ENCODE measurements around the gene ZC3H12A. TPM values are rescaled to one million over a fixed set of nuclear protein-coding genes. Genes with fewer than 3 reads are reported as not detected.

ZC3H12A gene
- total RNA-seq, 1 experiment from 2014 or later: 6.7 TPM

DNA sequence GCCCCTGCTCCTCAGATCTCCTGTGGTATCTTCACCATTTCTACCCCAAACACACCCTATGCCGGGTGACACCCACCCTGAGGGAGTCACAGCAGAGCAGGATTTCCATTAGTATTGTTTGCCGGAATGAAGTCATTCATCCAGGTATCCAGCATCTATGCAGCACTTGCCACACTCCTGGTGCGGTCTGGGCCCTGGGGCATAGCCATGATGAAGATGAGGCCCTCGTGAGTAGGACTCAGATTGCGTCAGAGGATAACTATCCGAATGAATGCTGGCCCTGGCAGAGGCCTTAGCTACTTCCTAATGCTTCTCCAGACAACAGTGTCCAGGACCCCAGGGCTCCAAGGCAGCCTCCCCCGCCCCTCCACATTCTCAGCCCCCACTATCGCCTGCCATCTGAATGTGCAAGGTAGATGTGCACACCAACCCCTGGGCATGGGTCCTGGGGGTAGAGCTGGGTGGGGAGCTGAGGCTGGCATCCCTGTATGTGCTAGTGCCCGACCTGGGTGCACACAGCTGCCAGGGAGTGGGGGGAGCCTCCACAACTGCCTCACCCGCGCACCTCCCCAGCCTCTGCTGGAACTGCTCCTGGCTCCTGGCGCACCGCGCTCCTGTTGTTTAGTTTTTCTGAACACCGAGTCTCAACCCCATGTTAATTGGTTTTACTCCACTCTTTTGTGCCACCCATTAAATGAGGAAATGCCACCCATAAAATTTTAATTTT lies 25.5 kb upstream of the ZC3H12A start:
- no peak overlapping the region for H3K23ac ChIP-seq (ENCODE audit: insufficient read length, low read depth, low read length)
- H3K4ac ChIP-seq (ENCODE audit: low read depth, low read length): no peak overlapping the region
- H3T11ph ChIP-seq (ENCODE audit: low read length): no peak overlapping the region
- no peak for DNase-seq
- no peaks in the 10 kb centered on the region for H3K9me3 ChIP-seq (ENCODE audit: control insufficient read depth, low read depth, low read length)
- H2BK120ac ChIP-seq (ENCODE audit: low read depth, low read length, poor library complexity, severe bottlenecking): no peak overlapping the region
- no peak overlapping the region for H2AK5ac ChIP-seq (ENCODE audit: insufficient read length, low read length)
- no peak overlapping the region for H4K91ac ChIP-seq (ENCODE audit: insufficient read length, low read depth, low read length)
- no CpG with 5 or more reads among the region's 15 CpGs for WGBS (ENCODE audit: extremely low coverage, insufficient read length, low lambda C conversion rate)
- H2BK12ac ChIP-seq (ENCODE audit: insufficient read length, low read depth, low read length): no peak overlapping the region
- no peaks in the 10 kb centered on the region for H3K79me1 ChIP-seq (ENCODE audit: insufficient read depth, low read depth, low read length, poor library complexity, severe bottlenecking)
- H3K18ac ChIP-seq (ENCODE audit: insufficient read length, low read depth, low read length): no peak overlapping the region
- peak overlapping the region; percentile 10 for H3K4me2 ChIP-seq (ENCODE audit: insufficient read depth, insufficient read length, low read length)
- no peak overlapping the region for H3K27ac ChIP-seq (ENCODE audit: insufficient read length, low read depth, low read length)
- H3K14ac ChIP-seq (ENCODE audit: insufficient read depth, low read length): no peak overlapping the region
- no peak overlapping the region for H3K56ac ChIP-seq (ENCODE audit: insufficient read length, low read depth, low read length)
- TF ChIP-seq, protein P1, sequence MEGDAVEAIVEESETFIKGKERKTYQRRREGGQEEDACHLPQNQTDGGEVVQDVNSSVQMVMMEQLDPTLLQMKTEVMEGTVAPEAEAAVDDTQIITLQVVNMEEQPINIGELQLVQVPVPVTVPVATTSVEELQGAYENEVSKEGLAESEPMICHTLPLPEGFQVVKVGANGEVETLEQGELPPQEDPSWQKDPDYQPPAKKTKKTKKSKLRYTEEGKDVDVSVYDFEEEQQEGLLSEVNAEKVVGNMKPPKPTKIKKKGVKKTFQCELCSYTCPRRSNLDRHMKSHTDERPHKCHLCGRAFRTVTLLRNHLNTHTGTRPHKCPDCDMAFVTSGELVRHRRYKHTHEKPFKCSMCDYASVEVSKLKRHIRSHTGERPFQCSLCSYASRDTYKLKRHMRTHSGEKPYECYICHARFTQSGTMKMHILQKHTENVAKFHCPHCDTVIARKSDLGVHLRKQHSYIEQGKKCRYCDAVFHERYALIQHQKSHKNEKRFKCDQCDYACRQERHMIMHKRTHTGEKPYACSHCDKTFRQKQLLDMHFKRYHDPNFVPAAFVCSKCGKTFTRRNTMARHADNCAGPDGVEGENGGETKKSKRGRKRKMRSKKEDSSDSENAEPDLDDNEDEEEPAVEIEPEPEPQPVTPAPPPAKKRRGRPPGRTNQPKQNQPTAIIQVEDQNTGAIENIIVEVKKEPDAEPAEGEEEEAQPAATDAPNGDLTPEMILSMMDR (conservative IDR thresholded peaks at IDR 0.05): no peak
- H3K4me1 Mint-ChIP-seq: peaks cover 34 to 46% of the 10 kb centered on the region in 2 experiments
- no peaks in the 10 kb centered on the region for H4K20me1 ChIP-seq (ENCODE audit: control insufficient read depth, insufficient read depth, insufficient read length)
- H3K23me2 ChIP-seq (ENCODE audit: insufficient read length, low read depth, low read length, poor library complexity, severe bottlenecking): no peaks in the 10 kb centered on the region
- H2BK15ac ChIP-seq (ENCODE audit: low read depth, low read length): no peak overlapping the region
- no peak overlapping the region for H4K8ac ChIP-seq (replicated peaks; ENCODE audit: insufficient read length, low read depth, low read length)
- no peak overlapping the region for H2AFZ ChIP-seq (ENCODE audit: low read length)
- no peaks in the 10 kb centered on the region; a peak in 1 of 5 replicates for H3K9me3 Mint-ChIP-seq
- no peak overlapping the region for H2BK20ac ChIP-seq (ENCODE audit: low read depth, low read length, poor library complexity, severe bottlenecking)
- H3K36me3 Mint-ChIP-seq (ENCODE audit: insufficient read depth in 1 of 3, low read depth in 3 of 3): no peaks in the 10 kb centered on the region
- H4K5ac ChIP-seq (ENCODE audit: insufficient read length, low read depth, low read length): no peak overlapping the region
- H3K4me3 Mint-ChIP-seq: no peak overlapping the region; a peak in 1 of 5 replicates
- no peak overlapping the region for H2BK5ac ChIP-seq (ENCODE audit: insufficient read length, low read length)
- peaks cover 13% of the 10 kb centered on the region for H3K27me3 Mint-ChIP-seq (ENCODE audit: low read depth)
- H3K4me1 ChIP-seq (ENCODE audit: insufficient read depth, low read length): peaks cover 13% of the 10 kb centered on the region; the same call in 1 of the 2 replicates
- H3K27me3 ChIP-seq (ENCODE audit: insufficient read depth, low read length): no peaks in the 10 kb centered on the region
- no peaks in the 10 kb centered on the region for H3K79me2 ChIP-seq (ENCODE audit: insufficient read depth, low read length)
- H3K27ac Mint-ChIP-seq: peak overlapping the region in 1 of 3 experiments; percentile 79; a peak in 1 of 7 replicates
- H3K9ac ChIP-seq (ENCODE audit: extremely low read depth, insufficient read length, low read length): no peak overlapping the region

All from H9 (cell line).